ENCODE data around the gene LGALS9C. TPM values are rescaled to one million over a fixed set of nuclear protein-coding genes. Genes with fewer than 3 reads are reported as not detected.
"Not testable (repeated sequence)": the region's sequence is repeated elsewhere in the genome, so short reads cannot be mapped to it uniquely, and the experiment has no call there.

The LGALS9C gene
- not detected for polyA plus RNA-seq (ENCODE audit: insufficient read length in 3 of 3)
- long read RNA-seq, donor 1: 0 reads
- long read RNA-seq, donor 2: 0 reads
- long read RNA-seq, donor 3: 0 reads
- long read RNA-seq, donor 4: 0 reads
- long read RNA-seq, donor 5: 0 reads
- long read RNA-seq, donor 6: 0 reads
- long read RNA-seq, donor 7: 0 reads
- long read RNA-seq, donor 8: 0 reads
- long read RNA-seq, donor 9: 0 reads
- long read RNA-seq, donor 10: 0 reads
- long read RNA-seq, donor 11: 0 reads
- long read RNA-seq, donor 12: 0 reads
- long read RNA-seq, donor 13: 0 reads
- long read RNA-seq, donor 14: 0 reads
- long read RNA-seq, donor 15: 0 reads
- long read RNA-seq, donor 16: 0 reads

DNA sequence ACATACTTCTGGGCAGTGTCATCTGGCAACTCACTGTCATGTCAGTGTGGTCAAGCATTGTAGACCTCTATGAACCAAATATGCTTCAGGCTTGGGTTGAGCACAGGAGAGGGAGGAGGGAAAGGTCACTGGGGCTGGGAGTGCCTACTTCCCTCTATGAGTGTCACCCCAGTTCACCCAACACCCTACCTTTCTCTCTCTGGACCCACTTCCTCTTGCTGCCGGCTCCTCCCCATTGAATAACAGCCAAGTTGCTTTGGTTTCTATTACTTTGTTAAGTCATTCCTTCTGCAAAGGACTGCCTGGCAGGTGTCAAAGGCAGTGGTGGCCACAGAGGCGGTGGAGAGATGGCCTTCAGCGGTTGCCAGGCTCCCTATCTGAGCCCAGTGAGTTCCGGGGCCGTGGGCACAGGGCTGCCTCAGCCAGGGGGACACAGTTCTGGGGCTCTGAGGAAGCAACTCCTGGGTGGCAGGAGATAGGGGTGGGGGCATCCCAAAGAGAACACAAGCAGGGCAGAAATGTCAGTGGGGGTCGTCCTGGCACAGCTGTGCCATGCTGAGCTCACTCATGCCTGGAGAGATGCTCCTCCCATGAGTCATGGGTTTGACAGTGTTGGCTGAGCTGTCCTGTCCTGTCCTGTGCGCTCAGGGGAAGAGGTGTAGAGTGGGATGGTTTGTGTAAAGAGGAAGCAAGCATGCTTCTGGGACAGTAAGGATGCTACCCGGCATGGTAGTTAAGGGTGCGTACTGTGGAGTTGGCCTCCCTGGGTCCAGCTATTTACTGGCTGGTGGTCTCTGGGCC is at the start of gene LGALS9C:
Gene LGALS9C, plus strand, starts transcription at position 282 of the 801 bp plus-strand sequence. Its CDS starts 66 bp downstream, at position 348.
- not testable (repeated sequence) for DNase-seq

DNA sequence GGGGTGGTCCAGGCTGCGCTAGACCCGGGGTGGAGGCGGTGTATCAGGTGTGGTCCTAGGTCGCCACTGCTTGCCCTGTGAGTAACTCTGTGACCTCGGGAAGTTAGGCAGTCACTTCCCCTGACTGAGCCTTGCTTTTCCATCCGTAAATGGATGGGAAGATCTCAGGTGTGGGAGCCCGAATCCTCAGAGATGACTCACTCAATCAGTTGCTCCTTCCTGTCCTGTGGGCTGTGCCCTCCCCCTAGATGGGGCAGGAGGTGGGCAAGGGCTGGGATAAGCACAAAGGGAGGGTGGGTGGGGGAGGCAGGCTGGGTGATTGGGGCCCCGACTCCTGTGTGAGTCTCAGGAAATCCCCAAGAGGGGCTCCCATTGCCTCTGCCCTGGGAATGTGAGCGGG is 44.4 kb upstream of the LGALS9C start:
- not testable (repeated sequence) for DNase-seq

DNA sequence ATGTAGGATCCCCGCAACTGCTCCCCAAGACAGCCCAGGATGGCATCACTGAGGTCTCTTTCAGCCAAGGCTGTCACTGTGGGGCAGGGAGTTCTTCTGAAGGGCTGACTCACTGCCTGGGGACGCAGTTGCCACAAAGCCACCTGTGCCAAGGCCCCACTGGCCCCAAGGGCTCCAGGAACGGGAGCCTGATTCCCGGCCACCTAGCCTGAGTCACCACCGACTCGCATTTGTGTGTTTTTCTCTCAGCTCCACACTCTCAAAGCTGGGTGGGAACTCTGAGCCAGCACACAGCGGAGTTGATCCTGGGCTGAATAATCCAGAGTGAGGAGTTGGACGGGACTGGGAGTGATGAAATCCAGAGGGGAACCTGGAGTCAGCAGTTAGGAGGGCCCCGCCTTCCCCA is 37.1 kb upstream of the LGALS9C start:
- not testable (repeated sequence) for DNase-seq

DNA sequence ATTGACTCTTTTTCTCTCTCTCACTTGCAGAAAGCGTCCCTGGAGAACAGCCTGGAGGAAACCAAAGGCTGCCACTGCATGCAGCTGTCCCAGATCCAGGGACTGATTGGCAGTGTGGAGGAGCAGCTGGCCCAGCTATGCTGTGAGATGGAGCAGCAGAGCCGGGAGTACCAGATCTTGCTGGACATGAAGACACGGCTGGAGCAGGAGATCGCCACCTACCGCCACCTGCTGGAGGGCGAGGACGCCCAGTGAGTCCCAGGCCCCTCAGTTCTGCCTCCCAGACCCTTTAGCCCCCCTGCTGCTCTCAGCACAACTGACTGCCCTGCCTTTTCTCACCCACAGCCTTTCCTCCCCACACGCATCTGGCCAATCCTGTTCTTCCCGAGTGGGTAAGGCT is 34.5 kb upstream of the LGALS9C start:
- DNase-seq: not testable (repeated sequence)

GRCh38 chr17:18442532-18442931 is 34.1 kb upstream of the LGALS9C start:
- not testable (repeated sequence) for DNase-seq

DNA sequence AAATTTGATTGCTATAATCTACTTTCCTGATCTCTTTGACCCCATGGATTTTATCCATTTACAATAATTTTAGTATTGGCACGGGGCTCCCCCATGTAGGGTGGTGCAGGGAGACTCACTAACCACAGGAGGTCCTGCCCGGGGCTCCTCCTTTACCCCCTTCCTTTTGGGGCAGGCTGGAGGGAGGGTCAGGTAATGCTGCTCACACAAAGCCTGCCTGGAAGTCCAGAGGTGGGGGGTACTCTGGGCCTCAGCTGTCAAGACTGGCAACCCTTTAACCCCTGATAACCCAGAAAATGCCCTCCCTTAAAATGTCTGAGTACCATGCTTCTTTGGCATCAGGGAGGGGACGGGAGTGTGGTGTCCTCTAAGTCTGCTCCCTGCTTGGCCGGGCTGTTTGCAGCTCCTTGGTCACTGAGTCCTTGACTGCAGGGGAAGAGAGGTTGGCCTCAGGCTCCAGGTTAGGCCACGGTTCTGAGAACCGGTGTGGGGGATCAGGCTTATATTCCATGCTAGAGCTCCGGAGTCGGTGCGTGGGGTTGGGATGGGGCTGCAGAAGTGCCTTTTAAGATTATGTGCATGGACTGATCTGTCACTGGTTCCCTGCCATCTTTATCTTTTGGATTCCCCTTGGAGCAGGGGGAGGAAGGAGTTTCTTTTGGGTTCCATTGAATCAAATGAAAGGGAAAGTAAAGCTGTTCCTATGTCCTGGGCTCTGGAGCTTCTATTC is 28.9 kb upstream of the LGALS9C start:
- not testable (repeated sequence) for DNase-seq

GRCh38 chr17:18448311-18448710 is 28.3 kb upstream of the LGALS9C start:
- DNase-seq: not testable (repeated sequence)

- DNase-seq: not testable (repeated sequence)
These were observed 26.8 kb upstream of the LGALS9C start for GRCh38 chr17:18449833-18450232.

DNA sequence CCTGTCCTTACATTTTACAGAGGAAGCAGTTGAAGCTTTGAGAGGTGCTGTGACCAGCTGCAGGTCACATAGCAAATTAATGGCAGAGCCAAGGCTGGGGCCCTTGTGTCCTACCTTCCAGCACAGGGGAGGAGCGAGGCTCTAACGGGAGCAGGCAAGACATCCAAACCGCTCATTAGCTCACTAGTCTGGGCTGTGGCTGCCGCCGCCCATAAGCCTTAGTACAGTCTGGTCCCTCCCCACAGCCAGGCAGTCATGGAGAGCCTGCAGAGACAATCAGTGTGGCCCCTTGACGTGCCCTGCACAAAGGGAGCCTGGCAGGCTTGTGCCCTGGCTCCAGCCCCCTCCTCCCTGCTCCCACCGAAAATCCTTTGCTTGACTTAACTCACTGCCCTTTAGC is 25.6 kb upstream of the LGALS9C start:
- not testable (repeated sequence) for DNase-seq

DNA sequence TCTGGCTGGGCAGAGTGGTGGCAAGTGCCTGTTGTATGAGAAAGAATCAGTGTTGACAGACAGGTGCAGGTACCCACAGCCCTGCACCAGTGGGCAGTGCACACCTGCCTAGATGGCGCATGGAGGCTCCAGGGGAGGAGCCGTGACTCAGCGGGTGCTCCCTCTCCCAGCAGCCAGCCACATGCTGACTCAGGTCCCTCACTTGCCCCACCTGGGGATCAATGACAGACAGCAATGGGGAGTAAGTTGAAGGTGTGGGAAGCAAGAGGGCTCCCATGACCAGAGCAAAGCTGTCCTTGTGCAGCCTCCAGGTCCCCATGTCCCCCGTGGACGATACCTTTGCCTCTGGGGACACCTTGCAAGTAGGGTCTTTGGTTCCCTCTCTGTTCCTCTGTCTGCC is 24.6 kb upstream of the LGALS9C start:
- DNase-seq: not testable (repeated sequence)

DNA sequence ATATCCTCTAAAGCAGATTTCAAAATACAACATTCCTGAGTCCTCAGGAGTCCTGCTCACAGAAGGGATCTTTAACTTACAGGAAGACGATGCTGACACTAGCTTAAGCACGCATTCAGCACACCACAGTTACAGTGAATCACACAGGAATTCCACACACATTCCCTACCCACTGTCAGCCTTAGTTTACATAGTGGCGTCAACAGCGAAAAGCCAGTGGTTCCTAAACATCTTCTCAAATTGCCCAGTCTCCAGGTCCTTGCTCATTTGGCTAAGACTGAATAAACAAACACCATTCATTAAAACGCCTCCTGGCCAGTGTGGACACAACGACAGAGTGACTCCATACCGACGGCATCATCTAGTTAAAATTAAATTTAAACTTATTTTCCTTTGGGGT is 17.6 kb upstream of the LGALS9C start:
- DNase-seq: not testable (repeated sequence)

DNA sequence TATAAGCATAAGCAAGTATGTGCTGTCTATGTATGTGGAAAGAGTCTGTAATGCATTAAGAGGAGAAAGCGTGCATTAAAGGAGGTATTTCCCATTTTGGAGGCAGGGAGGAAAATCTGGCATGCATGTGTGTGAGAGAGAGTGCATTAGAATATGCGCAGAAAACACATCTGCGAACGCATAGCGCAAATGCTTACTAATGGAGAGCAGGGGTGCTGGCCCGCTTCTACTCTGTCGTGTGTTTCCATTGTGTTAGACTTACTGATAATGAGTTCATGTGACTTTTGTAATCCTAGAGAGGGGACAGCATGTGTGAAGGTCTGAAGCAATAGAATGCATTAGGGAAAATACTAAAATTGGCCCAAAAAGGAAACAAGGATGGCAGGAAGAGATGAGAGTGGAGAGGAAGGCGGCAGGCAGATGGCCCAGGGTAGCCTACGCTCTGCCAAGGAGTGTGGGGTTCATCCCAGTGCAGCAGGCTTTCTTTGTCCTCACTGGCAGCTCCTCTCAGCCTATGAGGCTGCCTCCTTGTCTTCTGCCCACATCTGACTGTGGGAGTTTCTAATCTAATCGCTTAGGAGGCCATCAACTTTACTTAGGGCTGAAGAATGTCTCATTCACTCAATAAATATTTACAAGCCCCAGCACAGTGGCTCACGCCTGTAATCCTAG is 12.6 kb upstream of the LGALS9C start:
- DNase-seq: not testable (repeated sequence)

GRCh38 chr17:18466250-18466983 is 10.2 kb upstream of the LGALS9C start:
- DNase-seq: not testable (repeated sequence)

GRCh38 chr17:18467001-18467400 is 9.6 kb upstream of the LGALS9C start:
- DNase-seq: not testable (repeated sequence)

DNA sequence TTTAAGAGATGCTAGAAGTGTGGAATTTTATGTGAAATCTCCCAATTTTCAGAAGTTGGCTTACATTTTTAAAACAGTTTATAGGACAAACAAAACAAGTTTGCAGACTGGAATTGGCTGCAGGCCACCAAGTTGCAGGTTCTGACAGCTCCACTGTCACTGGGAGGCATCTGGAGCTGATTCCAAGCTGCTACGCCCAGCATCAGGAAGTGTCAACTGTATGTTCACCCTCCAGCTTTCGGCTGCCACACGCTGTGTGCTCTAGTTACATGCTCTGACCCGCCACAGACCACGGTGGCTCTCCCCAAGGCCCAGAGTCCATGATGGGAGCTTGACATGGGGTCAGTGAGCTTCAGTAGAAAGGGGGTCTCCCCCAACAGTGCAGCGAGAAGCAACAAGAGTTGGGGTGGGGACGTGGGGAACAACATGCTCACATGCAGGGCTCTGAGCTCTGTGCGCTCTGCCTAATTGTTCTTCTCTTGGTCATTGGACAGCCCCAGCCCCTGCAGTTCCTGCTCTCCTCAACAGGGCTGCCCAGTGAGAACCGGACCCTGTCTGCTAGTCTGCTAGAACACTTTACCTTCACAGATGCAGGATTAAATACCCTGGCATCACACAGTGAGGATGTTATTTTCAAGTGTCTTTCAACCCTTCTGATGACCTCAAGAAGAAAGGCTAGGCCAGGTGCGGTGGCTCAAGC is 8.0 kb upstream of the LGALS9C start:
- not testable (repeated sequence) for DNase-seq

- DNase-seq: not testable (repeated sequence)
These were observed 6.8 kb upstream of the LGALS9C start for GRCh38 chr17:18469837-18470236.

DNA sequence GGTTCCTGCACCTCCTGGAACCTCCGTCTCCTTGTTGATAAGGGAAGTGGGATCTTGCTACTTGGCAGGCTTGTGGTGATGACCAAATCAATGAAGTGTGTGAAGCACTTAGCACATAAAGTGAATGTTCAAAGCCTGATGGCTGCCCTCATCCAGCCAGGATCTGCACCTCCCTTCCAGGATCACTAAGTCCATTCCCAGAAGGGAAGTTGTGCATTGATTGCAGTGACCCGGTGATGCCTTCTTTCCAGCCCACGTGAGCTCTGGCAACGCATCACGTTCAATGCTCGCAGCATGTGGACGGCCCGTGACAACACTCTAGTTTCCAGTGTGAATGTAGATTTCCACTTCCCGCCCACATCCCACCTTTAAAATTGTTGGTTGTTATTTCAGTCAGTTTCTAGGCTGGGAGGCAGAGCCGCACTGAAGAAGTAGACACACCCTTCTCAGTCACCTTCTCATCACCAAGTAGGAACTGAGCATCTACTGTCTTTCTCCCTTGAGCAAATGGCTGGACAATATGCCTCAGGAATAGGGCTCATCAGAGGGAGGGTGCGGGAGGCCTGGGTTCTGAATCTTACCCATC is 6.2 kb upstream of the LGALS9C start:
- not testable (repeated sequence) for DNase-seq

DNA sequence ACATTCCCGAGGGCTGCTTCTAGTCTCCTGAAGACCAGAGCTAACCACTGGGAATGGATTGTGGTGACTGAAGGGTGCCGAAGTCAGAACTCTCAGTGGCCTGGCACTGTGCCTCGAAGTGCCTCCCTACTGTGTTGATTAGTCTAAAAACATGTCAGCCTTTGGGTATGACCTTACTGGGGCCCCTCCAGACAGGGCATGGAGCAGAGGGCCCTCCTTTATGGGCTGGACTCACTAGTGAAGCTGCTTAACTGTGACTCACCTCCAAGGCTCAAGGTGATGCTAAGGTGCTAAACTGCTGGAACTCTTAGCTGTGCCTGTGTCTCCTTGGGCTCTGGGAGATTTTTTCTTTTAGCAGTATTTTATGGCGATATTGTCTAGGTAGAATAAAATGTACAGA is 2.6 kb upstream of the LGALS9C start:
- DNase-seq: not testable (repeated sequence)

GRCh38 chr17:18474754-18475153 is 1.8 kb upstream of the LGALS9C start:
- not testable (repeated sequence) for DNase-seq

- not testable (repeated sequence) for DNase-seq
These were observed 778 bp downstream of the LGALS9C start for GRCh38 chr17:18477367-18477766.
